SK-N-SH (cell line): ENCODE measurements around the gene PLET1. TPM values are rescaled to one million over a fixed set of nuclear protein-coding genes. Genes with fewer than 3 reads are reported as not detected.

Source experiments
- CTCF ChIA-PET: fragments of 300-600, 350-600 bp; formaldehyde crosslinking; extraction: SDS; loops from one replicate; lab custom pipeline; 2021; lab: Yijun Ruan, JAX
- POLR2A ChIA-PET: fragments of 350-600 bp; sonication (Branson Sonifier 250); formaldehyde crosslinking; extraction: SDS; loops from one replicate; lab custom pipeline; 2020; ENCODE audit warnings: antibody characterized with exemption, inconsistent platforms; lab: Yijun Ruan, JAX
- DNase-seq: peaks from one replicate; pipeline ENCODE4 v3.0.0; 2012
- H2AFZ ChIP-seq: fragments of 200-600 bp; sonication (generic); 2 replicates; pipeline ENCODE4 v1.8.1; 2016; ENCODE audit warnings: antibody characterized with exemption, mild to moderate bottlenecking, low read depth
- H3F3A ChIP-seq: fragments of 200-600 bp; sonication (generic); replicated peaks from 2 replicates; pipeline ENCODE3; 2016; ENCODE audit warnings: antibody characterized with exemption, mild to moderate bottlenecking; ENCODE audit not compliant: insufficient read depth
- H3K27ac ChIP-seq, 2 experiments: fragments of 200-500 bp in 1 of 2; fragments of 200-600 bp in 1 of 2; sonication (Bioruptor generic) in 1 of 2; sonication (generic), shearing (Covaris generic) in 1 of 2; 2 replicates each; pipeline versions ENCODE4 v1.5.1 to v1.6.1; 2014 to 2016; ENCODE audit warnings: low read depth in 2 of 2, inconsistent platforms in 1 of 2, low read length in 1 of 2, mild to moderate bottlenecking in 1 of 2, mixed read lengths in 1 of 2
- H3K27me3 ChIP-seq: fragments of 200-600 bp; sonication (generic), shearing (Covaris generic); 2 replicates; pipeline ENCODE4 v1.6.1; 2016; ENCODE audit warnings: mixed run types; ENCODE audit not compliant: insufficient read depth
- H3K36me3 ChIP-seq, 2 experiments: fragments of 200-500 bp in 1 of 2; fragments of 200-600 bp in 1 of 2; sonication (Bioruptor generic) in 1 of 2; sonication (generic) in 1 of 2; replicated peaks in 1 of 2; 2 replicates each; pipeline versions ENCODE3 to v1.5.1; 2014 to 2016; ENCODE audit warnings: low read length in 1 of 2, mild to moderate bottlenecking in 1 of 2; ENCODE audit not compliant: insufficient read depth in 2 of 2, control insufficient read depth in 1 of 2
- H3K4me1 ChIP-seq, 2 experiments: fragments of 200-500 bp in 1 of 2; fragments of 200-600 bp in 1 of 2; sonication (Bioruptor generic) in 1 of 2; sonication (generic), shearing (Covaris generic) in 1 of 2; 2 replicates each; pipeline versions ENCODE4 v1.5.1 to v1.6.1; 2014 to 2016; ENCODE audit warnings: low read depth in 1 of 2, low read length in 1 of 2, mixed run types in 1 of 2; ENCODE audit not compliant: insufficient read depth in 2 of 2, control insufficient read depth in 1 of 2
- H3K4me2 ChIP-seq: fragments of 200-600 bp; sonication (generic), shearing (Covaris generic); 2 replicates; pipeline ENCODE4 v1.6.1; 2017; ENCODE audit warnings: mixed run types
- H3K4me3 ChIP-seq, 2 experiments: fragments of 200-500 bp in 1 of 2; fragments of 200-600 bp in 1 of 2; sonication (Bioruptor generic) in 1 of 2; sonication (generic), shearing (Covaris generic) in 1 of 2; 2 replicates each; pipeline versions ENCODE4 v1.5.1 to v1.8.1; 2014 to 2016; ENCODE audit warnings: low read depth in 2 of 2, inconsistent platforms in 1 of 2, low read length in 1 of 2, mild to moderate bottlenecking in 1 of 2, mixed read lengths in 1 of 2, moderate library complexity in 1 of 2
- H3K79me2 ChIP-seq: fragments of 200-600 bp; sonication (generic); 2 replicates; pipeline ENCODE4 v1.8.1; 2017; ENCODE audit warnings: mild to moderate bottlenecking; ENCODE audit not compliant: insufficient read depth
- H3K9ac ChIP-seq: fragments of 200-600 bp; sonication (generic); 2 replicates; pipeline ENCODE4 v1.6.1; 2017; ENCODE audit warnings: mixed run types
- H3K9me2 ChIP-seq: fragments of 200-600 bp; sonication (generic); 2 replicates; pipeline ENCODE4 v1.6.1; 2017; ENCODE audit warnings: mixed run types
- H3K9me3 ChIP-seq: fragments of 200-600 bp; sonication (generic); 2 replicates; pipeline ENCODE4 v1.6.1; 2017; ENCODE audit warnings: mixed run types, mild to moderate bottlenecking, moderate library complexity
- H4K20me1 ChIP-seq: fragments of 200-600 bp; sonication (generic); 2 replicates; pipeline ENCODE4 v1.6.1; 2017; ENCODE audit warnings: mild to moderate bottlenecking, mixed run types; ENCODE audit not compliant: insufficient read depth
- ELF1 ChIP-seq: IDR thresholded peaks from 2 replicates; pipeline ENCODE4 v1.4.0; 2012
- EP300 ChIP-seq, 2 experiments: IDR thresholded peaks; 2 replicates each; pipeline versions ENCODE4 v1.4.0 to v1.6.1; 2012; ENCODE audit warnings: borderline replicate concordance in 1 of 2, low read depth in 1 of 2, low read length in 1 of 2
- FOXJ3 ChIP-seq: sonication (generic); formaldehyde crosslinking; IDR thresholded peaks from 2 replicates; pipeline ENCODE4 v1.5.1; 2020; ENCODE audit warnings: mild to moderate bottlenecking, missing genetic modification reagents
- GATA2 ChIP-seq: sonication (generic); formaldehyde crosslinking; IDR thresholded peaks from 2 replicates; pipeline ENCODE4 v1.5.0; 2020; ENCODE audit warnings: mild to moderate bottlenecking, missing genetic modification reagents
- MEF2A ChIP-seq: IDR thresholded peaks from 2 replicates; pipeline ENCODE4 v1.4.0; 2012; ENCODE audit warnings: low read depth, borderline replicate concordance
- NFIC ChIP-seq: IDR thresholded peaks from 2 replicates; pipeline ENCODE4 v1.4.0; 2012; ENCODE audit warnings: borderline replicate concordance
- NRF1 ChIP-seq: IDR thresholded peaks from 2 replicates; pipeline ENCODE4 v1.6.1; 2012; ENCODE audit warnings: low read depth, mild to moderate bottlenecking, low read length
- POLR2AphosphoS5 ChIP-seq: IDR thresholded peaks from 2 replicates; pipeline ENCODE4 v1.6.1; 2012; ENCODE audit warnings: low read depth, low read length
- RFX5 ChIP-seq: IDR thresholded peaks from 2 replicates; pipeline ENCODE4 v1.6.1; 2012; ENCODE audit warnings: mild to moderate bottlenecking, improper control_type of control experiment, low read length
- RXRA ChIP-seq: IDR thresholded peaks from 2 replicates; pipeline ENCODE4 v1.4.0; 2012; ENCODE audit warnings: low read depth, mild to moderate bottlenecking, borderline replicate concordance
- SMC3 ChIP-seq: IDR thresholded peaks from 2 replicates; pipeline ENCODE4 v1.6.1; 2012; ENCODE audit warnings: low read depth, low read length, improper control_type of control experiment
- TAF1 ChIP-seq: IDR thresholded peaks from 2 replicates; pipeline ENCODE4 v1.6.1; 2012; ENCODE audit warnings: low read depth, mild to moderate bottlenecking, low read length, moderate library complexity, borderline replicate concordance
- TCF12 ChIP-seq: IDR thresholded peaks from 2 replicates; pipeline ENCODE4 v1.4.0; 2012
- TEAD4 ChIP-seq: IDR thresholded peaks from 2 replicates; pipeline ENCODE4 v1.4.0; 2012; ENCODE audit warnings: mild to moderate bottlenecking, borderline replicate concordance; ENCODE audit not compliant: insufficient read depth
- YY1 ChIP-seq: IDR thresholded peaks from 2 replicates; pipeline ENCODE4 v1.4.0; 2012; ENCODE audit warnings: low read depth, mild to moderate bottlenecking
- WGBS: methylation state at CpG from one replicate; pipeline ENCODE4 v1.1.6; 2017; ENCODE audit warnings: low lambda C conversion rate; 5-methylcytosine and 5-hydroxymethylcytosine counted together
- polyA plus RNA-seq, 3 experiments: library from polyadenylated mRNA; depleted of rRNA; stranded (reverse); fragments of >200 nt; gene quantifications; 2 replicates each; pipeline ENCODE4 v1.2.3, GENCODE V29; 2012
- TF ChIP-seq, protein P1 (sequence below): fragments of 150-350 bp; IDR thresholded peaks from 2 replicates; pipeline ENCODE4 v1.6.1; 2016; ENCODE audit warnings: mild to moderate bottlenecking, low read depth, low read length
- TF ChIP-seq, protein P2 (sequence below): IDR thresholded peaks from 2 replicates; pipeline ENCODE4 v1.4.0; 2012; ENCODE audit warnings: low read depth
- TF ChIP-seq, protein P3 (sequence below): fragments of 200-600 bp; sonication (generic); IDR thresholded peaks from 2 replicates; pipeline ENCODE4 v1.6.1; 2017; ENCODE audit warnings: antibody characterized with exemption, mild to moderate bottlenecking, moderate library complexity
- TF ChIP-seq, protein P4 (sequence below): fragments of 150-350 bp; IDR thresholded peaks from 2 replicates; pipeline ENCODE4 v1.6.1; 2017; ENCODE audit warnings: antibody characterized with exemption, low read length, low read depth, borderline replicate concordance

PLET1 gene
- polyA plus RNA-seq, 1 of the 3 experiments (the other 2 are of a cell fraction): not detected

DNA sequence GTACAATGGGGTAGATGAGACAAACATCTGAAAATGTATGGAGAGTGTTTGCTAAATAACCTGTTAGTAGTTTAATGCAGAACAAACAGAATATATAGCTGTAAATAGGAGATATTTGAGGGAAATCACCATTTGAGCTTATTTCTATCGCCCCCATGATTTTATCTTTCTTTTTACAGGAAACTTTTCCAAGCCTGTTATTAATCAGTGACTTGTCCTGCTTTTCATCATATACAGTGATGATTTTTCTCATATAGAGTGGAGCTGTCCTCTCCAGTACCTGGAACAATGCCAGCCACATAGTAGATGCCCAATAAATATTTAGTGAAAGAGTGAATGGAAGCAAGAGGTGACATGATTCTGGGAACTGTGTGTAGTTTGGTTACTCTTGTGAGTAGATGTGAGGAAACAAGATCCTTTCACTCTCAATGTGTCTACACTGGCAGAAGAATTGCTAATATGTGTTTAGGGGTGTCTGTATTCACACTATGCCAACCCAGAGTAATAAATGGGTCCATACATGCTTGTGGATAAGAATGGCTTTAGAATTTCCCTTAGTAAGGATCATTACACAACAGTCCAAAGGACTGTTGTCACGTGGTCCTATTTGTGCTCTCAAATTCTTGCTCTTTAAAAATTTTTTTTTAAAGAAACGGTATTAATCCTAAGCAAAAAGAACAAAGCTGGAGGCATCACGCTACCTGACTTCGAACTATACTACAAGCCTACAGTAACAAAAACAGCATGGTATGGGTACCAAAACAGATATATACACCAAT is 36.7 kb downstream of the PLET1 start (continued):
- TF ChIP-seq POLR2AphosphoS5 (no peak), NRF1 (no peak), GATA2 (CRISPR knock-in tag) (peak; percentile 70), TAF1 (no peak), EP300 (IDR thresholded peaks at IDR 0.05; ENCODE audit: borderline replicate concordance in 1 of 2, low read depth in 1 of 2, low read length in 1 of 2) (peak in 1 of 2 experiments; percentile 85; a peak in 2 of 4 replicates), YY1 (no peak), ELF1 (no peak)
- TF ChIP-seq, protein P1, sequence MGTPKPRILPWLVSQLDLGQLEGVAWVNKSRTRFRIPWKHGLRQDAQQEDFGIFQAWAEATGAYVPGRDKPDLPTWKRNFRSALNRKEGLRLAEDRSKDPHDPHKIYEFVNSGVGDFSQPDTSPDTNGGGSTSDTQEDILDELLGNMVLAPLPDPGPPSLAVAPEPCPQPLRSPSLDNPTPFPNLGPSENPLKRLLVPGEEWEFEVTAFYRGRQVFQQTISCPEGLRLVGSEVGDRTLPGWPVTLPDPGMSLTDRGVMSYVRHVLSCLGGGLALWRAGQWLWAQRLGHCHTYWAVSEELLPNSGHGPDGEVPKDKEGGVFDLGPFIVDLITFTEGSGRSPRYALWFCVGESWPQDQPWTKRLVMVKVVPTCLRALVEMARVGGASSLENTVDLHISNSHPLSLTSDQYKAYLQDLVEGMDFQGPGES: no peak
- TF ChIP-seq, protein P2, sequence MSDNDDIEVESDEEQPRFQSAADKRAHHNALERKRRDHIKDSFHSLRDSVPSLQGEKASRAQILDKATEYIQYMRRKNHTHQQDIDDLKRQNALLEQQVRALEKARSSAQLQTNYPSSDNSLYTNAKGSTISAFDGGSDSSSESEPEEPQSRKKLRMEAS: no peak
- TF ChIP-seq, protein P3, sequence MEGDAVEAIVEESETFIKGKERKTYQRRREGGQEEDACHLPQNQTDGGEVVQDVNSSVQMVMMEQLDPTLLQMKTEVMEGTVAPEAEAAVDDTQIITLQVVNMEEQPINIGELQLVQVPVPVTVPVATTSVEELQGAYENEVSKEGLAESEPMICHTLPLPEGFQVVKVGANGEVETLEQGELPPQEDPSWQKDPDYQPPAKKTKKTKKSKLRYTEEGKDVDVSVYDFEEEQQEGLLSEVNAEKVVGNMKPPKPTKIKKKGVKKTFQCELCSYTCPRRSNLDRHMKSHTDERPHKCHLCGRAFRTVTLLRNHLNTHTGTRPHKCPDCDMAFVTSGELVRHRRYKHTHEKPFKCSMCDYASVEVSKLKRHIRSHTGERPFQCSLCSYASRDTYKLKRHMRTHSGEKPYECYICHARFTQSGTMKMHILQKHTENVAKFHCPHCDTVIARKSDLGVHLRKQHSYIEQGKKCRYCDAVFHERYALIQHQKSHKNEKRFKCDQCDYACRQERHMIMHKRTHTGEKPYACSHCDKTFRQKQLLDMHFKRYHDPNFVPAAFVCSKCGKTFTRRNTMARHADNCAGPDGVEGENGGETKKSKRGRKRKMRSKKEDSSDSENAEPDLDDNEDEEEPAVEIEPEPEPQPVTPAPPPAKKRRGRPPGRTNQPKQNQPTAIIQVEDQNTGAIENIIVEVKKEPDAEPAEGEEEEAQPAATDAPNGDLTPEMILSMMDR: no peak
- TF ChIP-seq, all 33 proteins: peak for 5

DNA sequence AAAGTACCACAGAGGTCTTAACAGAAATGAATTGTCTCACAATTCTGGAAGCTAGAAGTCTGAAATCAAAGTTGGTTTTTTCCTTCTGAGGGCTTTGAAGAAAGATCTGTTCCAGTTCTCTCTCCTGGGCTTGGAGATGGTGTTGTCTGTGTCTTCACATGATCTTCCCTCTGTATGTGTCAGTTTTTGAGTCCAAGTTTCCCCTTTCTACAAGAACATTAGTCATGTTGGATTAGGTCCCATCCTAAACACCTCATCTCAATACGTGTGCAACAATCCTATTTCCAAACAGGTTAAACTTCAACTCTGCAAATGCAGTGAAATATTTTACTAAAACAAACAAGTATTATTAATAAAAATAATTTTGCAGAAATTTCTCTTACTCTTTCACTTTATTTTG is 37.5 kb downstream of the PLET1 start:
- no peak for TF ChIP-seq TAF1
- no peak for TF ChIP-seq FOXJ3 (CRISPR knock-in tag)
- no peak for TF ChIP-seq RFX5
- TF ChIP-seq NFIC: no peak
- no peak for TF ChIP-seq POLR2AphosphoS5
- TF ChIP-seq, protein P3: no peak
- TF ChIP-seq, protein P4, sequence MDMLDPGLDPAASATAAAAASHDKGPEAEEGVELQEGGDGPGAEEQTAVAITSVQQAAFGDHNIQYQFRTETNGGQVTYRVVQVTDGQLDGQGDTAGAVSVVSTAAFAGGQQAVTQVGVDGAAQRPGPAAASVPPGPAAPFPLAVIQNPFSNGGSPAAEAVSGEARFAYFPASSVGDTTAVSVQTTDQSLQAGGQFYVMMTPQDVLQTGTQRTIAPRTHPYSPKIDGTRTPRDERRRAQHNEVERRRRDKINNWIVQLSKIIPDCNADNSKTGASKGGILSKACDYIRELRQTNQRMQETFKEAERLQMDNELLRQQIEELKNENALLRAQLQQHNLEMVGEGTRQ: no peak
- no peak for TF ChIP-seq TEAD4
- TF ChIP-seq TCF12: no peak
- no peak for TF ChIP-seq SMC3
- no peak for TF ChIP-seq MEF2A
- TF ChIP-seq RXRA: no peak
- Histone ChIP-seq H3K27me3 (no peaks in the 10 kb centered on the region), H4K20me1 (no peaks in the 10 kb centered on the region), H3K27ac (peak overlapping the region in 1 of 2 experiments; percentile 53; a peak in 2 of 4 replicates), H3K79me2 (peaks cover 17% of the 10 kb centered on the region), H2AFZ (no peak overlapping the region), H3K36me3 (peaks cover under 1% of the 10 kb centered on the region in 2 experiments), H3F3A (no peaks in the 10 kb centered on the region), H3K9me2 (no peaks in the 10 kb centered on the region), H3K4me3 (no peak overlapping the region), H3K4me2 (no peak overlapping the region), H3K9me3 (no peaks in the 10 kb centered on the region), H3K9ac (no peak overlapping the region), H3K4me1 (peaks cover 11 to 34% of the 10 kb centered on the region in 2 experiments; a peak in 3 of 4 replicates)
- ChIA-PET POLR2A (no interaction called here), CTCF (interaction anchor here (1.1 to 17.1 kb wide), 4 partner anchors 52 to 332 kb away, joined by 3 to 620 read pairs (median 5); partner anchors contain the start of gene PLET1)
- no peak for DNase-seq
- WGBS: 46% methylated on average over 1 of the region's 1 CpG
